H1 (cell line): Measurements from ENCODE around the gene CASP3. TPM values are rescaled to one million over a fixed set of nuclear protein-coding genes. Genes with fewer than 3 reads are reported as not detected.

Experiments used
- CEBPB ChIP-seq: IDR thresholded peaks from 2 replicates; pipeline ENCODE4 v1.6.1; 2012; ENCODE audit warnings: low read depth, low read length
- CREB1 ChIP-seq: IDR thresholded peaks from 2 replicates; pipeline ENCODE4 v1.6.1; 2012; ENCODE audit warnings: inconsistent platforms
- JUND ChIP-seq: IDR thresholded peaks from 2 replicates; pipeline ENCODE4 v1.6.1; 2011; ENCODE audit warnings: mild to moderate bottlenecking, improper control_type of control experiment, low read length
- PHF8 ChIP-seq: fragments of 200-600 bp; sonication (generic); conservative IDR thresholded peaks from 2 replicates; pipeline ENCODE4 v1.7.1; 2012; ENCODE audit warnings: low read depth, mild to moderate bottlenecking, inconsistent platforms, low read length, moderate library complexity
- POLR2AphosphoS5 ChIP-seq: IDR thresholded peaks from 2 replicates; pipeline ENCODE4 v1.6.1; 2011; ENCODE audit warnings: low read depth, low read length
- SRF ChIP-seq: IDR thresholded peaks from 2 replicates; pipeline ENCODE4 v1.6.1; 2011; ENCODE audit warnings: mild to moderate bottlenecking, low read depth, low read length, moderate library complexity
- TEAD4 ChIP-seq: IDR thresholded peaks from 2 replicates; pipeline ENCODE4 v1.6.1; 2012; ENCODE audit warnings: low read depth, low read length, inconsistent platforms, mixed read lengths
- polyA plus RNA-seq, 7 experiments: library from polyadenylated mRNA; depleted of rRNA in 3 of 7; stranded (reverse) in 5 of 7; unstranded in 2 of 7; fragments of >200 nt in 5 of 7; fragments of 200-250 nt in 2 of 7; gene quantifications; 1 replicate in 5 of 7; 2 replicates in 1 of 7; 4 replicates in 1 of 7; pipeline versions ENCODE4 v1.2.1 to v1.2.3, GENCODE V29; 2011 to 2013; ENCODE audit warnings: missing spikeins in 2 of 7, mixed read lengths in 2 of 7
- total RNA-seq: library from RNA; stranded (reverse); fragmentation: NEBNext Ultra II Directional; extraction: Animal tissue kit (Norgen Biotek cat#: 25700); gene quantifications from 2 replicates; pipeline ENCODE4 v1.2.1, GENCODE V29; 2021
- TF ChIP-seq, protein P1 (sequence below): fragments of 300-600 bp; sonication (generic); IDR thresholded peaks from 2 replicates; pipeline ENCODE4 v1.7.1; 2012; ENCODE audit warnings: low read length, moderate library complexity, mild to moderate bottlenecking, inconsistent platforms; ENCODE audit not compliant: insufficient replicate concordance
- TF ChIP-seq, protein P2 (sequence below): IDR thresholded peaks from 2 replicates; pipeline ENCODE4 v1.6.1; 2012; ENCODE audit warnings: inconsistent platforms
- TF ChIP-seq, protein P3 (sequence below): IDR thresholded peaks from 2 replicates; pipeline ENCODE4 v1.6.1; 2012; ENCODE audit warnings: low read length, inconsistent platforms

Gene CASP3
- total and polyA plus RNA-seq, 2 of the 8 experiments (the other 6 are each of a cell fraction or from before 2014, with no cell fraction given) = 27.8 to 82.5 TPM

DNA sequence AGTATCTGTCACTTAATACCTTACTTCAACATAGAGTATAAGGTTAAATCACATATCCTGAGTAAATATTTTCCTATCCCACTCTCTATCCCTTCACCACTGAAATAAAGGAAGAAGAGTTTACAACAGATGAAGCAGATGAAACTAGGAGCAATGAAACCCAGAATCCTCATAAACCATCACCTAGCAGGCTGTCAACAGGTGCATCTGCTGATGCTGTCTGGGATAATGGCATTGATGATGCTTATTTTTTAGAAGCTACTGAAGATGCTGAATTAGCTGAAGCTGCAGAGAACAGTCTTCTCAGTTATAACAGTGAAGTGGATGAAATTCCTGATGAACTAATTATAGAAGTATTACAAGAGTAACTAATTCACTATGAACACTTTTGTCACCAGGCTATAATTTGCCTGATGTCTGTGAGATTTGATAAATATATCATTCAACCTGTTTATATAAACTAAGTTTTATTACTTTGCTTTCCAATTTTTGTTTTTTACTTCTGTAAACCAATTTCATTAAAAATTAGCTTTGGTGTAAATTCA, 45.2 kb upstream of the CASP3 start (continued):
- TF ChIP-seq, protein P1, sequence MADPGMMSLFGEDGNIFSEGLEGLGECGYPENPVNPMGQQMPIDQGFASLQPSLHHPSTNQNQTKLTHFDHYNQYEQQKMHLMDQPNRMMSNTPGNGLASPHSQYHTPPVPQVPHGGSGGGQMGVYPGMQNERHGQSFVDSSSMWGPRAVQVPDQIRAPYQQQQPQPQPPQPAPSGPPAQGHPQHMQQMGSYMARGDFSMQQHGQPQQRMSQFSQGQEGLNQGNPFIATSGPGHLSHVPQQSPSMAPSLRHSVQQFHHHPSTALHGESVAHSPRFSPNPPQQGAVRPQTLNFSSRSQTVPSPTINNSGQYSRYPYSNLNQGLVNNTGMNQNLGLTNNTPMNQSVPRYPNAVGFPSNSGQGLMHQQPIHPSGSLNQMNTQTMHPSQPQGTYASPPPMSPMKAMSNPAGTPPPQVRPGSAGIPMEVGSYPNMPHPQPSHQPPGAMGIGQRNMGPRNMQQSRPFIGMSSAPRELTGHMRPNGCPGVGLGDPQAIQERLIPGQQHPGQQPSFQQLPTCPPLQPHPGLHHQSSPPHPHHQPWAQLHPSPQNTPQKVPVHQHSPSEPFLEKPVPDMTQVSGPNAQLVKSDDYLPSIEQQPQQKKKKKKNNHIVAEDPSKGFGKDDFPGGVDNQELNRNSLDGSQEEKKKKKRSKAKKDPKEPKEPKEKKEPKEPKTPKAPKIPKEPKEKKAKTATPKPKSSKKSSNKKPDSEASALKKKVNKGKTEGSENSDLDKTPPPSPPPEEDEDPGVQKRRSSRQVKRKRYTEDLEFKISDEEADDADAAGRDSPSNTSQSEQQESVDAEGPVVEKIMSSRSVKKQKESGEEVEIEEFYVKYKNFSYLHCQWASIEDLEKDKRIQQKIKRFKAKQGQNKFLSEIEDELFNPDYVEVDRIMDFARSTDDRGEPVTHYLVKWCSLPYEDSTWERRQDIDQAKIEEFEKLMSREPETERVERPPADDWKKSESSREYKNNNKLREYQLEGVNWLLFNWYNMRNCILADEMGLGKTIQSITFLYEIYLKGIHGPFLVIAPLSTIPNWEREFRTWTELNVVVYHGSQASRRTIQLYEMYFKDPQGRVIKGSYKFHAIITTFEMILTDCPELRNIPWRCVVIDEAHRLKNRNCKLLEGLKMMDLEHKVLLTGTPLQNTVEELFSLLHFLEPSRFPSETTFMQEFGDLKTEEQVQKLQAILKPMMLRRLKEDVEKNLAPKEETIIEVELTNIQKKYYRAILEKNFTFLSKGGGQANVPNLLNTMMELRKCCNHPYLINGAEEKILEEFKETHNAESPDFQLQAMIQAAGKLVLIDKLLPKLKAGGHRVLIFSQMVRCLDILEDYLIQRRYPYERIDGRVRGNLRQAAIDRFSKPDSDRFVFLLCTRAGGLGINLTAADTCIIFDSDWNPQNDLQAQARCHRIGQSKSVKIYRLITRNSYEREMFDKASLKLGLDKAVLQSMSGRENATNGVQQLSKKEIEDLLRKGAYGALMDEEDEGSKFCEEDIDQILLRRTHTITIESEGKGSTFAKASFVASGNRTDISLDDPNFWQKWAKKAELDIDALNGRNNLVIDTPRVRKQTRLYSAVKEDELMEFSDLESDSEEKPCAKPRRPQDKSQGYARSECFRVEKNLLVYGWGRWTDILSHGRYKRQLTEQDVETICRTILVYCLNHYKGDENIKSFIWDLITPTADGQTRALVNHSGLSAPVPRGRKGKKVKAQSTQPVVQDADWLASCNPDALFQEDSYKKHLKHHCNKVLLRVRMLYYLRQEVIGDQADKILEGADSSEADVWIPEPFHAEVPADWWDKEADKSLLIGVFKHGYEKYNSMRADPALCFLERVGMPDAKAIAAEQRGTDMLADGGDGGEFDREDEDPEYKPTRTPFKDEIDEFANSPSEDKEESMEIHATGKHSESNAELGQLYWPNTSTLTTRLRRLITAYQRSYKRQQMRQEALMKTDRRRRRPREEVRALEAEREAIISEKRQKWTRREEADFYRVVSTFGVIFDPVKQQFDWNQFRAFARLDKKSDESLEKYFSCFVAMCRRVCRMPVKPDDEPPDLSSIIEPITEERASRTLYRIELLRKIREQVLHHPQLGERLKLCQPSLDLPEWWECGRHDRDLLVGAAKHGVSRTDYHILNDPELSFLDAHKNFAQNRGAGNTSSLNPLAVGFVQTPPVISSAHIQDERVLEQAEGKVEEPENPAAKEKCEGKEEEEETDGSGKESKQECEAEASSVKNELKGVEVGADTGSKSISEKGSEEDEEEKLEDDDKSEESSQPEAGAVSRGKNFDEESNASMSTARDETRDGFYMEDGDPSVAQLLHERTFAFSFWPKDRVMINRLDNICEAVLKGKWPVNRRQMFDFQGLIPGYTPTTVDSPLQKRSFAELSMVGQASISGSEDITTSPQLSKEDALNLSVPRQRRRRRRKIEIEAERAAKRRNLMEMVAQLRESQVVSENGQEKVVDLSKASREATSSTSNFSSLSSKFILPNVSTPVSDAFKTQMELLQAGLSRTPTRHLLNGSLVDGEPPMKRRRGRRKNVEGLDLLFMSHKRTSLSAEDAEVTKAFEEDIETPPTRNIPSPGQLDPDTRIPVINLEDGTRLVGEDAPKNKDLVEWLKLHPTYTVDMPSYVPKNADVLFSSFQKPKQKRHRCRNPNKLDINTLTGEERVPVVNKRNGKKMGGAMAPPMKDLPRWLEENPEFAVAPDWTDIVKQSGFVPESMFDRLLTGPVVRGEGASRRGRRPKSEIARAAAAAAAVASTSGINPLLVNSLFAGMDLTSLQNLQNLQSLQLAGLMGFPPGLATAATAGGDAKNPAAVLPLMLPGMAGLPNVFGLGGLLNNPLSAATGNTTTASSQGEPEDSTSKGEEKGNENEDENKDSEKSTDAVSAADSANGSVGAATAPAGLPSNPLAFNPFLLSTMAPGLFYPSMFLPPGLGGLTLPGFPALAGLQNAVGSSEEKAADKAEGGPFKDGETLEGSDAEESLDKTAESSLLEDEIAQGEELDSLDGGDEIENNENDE = no peak
- TF ChIP-seq TEAD4 = no peak
- TF ChIP-seq CEBPB = no peak
- TF ChIP-seq CREB1 = no peak
- TF ChIP-seq, protein P2, sequence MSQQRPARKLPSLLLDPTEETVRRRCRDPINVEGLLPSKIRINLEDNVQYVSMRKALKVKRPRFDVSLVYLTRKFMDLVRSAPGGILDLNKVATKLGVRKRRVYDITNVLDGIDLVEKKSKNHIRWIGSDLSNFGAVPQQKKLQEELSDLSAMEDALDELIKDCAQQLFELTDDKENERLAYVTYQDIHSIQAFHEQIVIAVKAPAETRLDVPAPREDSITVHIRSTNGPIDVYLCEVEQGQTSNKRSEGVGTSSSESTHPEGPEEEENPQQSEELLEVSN = no peak
- no peak for TF ChIP-seq PHF8
- TF ChIP-seq, protein P3, sequence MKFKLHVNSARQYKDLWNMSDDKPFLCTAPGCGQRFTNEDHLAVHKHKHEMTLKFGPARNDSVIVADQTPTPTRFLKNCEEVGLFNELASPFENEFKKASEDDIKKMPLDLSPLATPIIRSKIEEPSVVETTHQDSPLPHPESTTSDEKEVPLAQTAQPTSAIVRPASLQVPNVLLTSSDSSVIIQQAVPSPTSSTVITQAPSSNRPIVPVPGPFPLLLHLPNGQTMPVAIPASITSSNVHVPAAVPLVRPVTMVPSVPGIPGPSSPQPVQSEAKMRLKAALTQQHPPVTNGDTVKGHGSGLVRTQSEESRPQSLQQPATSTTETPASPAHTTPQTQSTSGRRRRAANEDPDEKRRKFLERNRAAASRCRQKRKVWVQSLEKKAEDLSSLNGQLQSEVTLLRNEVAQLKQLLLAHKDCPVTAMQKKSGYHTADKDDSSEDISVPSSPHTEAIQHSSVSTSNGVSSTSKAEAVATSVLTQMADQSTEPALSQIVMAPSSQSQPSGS = no peak
- TF ChIP-seq SRF = no peak
- no peak for TF ChIP-seq POLR2AphosphoS5
- no peak for TF ChIP-seq JUND
